Activated CD8-positive, alpha-beta memory T cell treated with anti-CD3 and anti-CD28 coated beads for 36 hours (primary cell): ENCODE results near the gene OVOL3. TPM values are rescaled to one million over a fixed set of nuclear protein-coding genes. Genes with fewer than 3 reads are reported as not detected.
"Not testable (repeated sequence)": the region's sequence is repeated elsewhere in the genome, so short reads cannot be mapped to it uniquely, and the experiment has no call there.

Experiments used
- CTCF ChIA-PET: fragments of 350-600 bp; sonication (Branson Sonifier 250); formaldehyde crosslinking; loops from one replicate; lab custom pipeline; 2021; ENCODE audit warnings: antibody characterized with exemption; lab: Charles Lee
- POLR2A ChIA-PET: fragments of 350-600 bp; sonication (Branson Sonifier 250); formaldehyde crosslinking; loops from one replicate; lab custom pipeline; 2021; ENCODE audit warnings: antibody characterized with exemption; lab: Charles Lee
- total RNA-seq, 2 experiments: library from RNA; stranded (reverse); gene quantifications; one replicate each; pipeline ENCODE4 v1.2.3, GENCODE V29; 2021

Gene OVOL3
- total RNA-seq, 2 experiments from 2014 or later: not detected

GRCh38 chr19:36120092-36120983, 9.4 kb downstream of the OVOL3 start:
- ChIA-PET CTCF (interaction anchor here (0.9 kb wide), 1 partner anchor 8 kb away, joined by 4 read pairs; no protein-coding TSS in a partner anchor), POLR2A (no interaction called here)

GRCh38 chr19:36120984-36121358, 10.0 kb downstream of the OVOL3 start:
- ChIA-PET CTCF (no interaction called here), POLR2A (no interaction called here)

GRCh38 chr19:36121486-36122124, 10.7 kb downstream of the OVOL3 start:
- ChIA-PET CTCF (no interaction called here), POLR2A (no interaction called here)

GRCh38 chr19:36125557-36125956, 14.6 kb downstream of the OVOL3 start:
- ChIA-PET POLR2A (interaction anchor here (2.0 kb wide), 1 partner anchor 10 kb away, joined by 5 read pairs; the partner anchor contains the start of genes POLR2I and TBCB), CTCF (interaction anchor here (1.0 kb wide), 1 partner anchor 134 kb away, joined by 3 read pairs; no protein-coding TSS in a partner anchor)

- ChIA-PET POLR2A (interaction anchor here (0.7 to 2.0 kb wide), 4 partner anchors 12 to 259 kb away, joined by 3 to 15 read pairs (median 6); partner anchors contain the start of genes CAPNS1, POLR2I and TBCB), CTCF (interaction anchor here (0.8 to 2.6 kb wide), 19 partner anchors 9 to 585 kb away, joined by 3 to 27 read pairs (median 4); partner anchors contain the start of genes CAPNS1, POLR2I, TBCB and ZNF146)
These were observed 17.4 kb downstream of the OVOL3 start for GRCh38 chr19:36128392-36128736.

GRCh38 chr19:36131221-36131620, 20.3 kb downstream of the OVOL3 start:
- POLR2A ChIA-PET: interaction anchor here (0.5 kb wide), 1 partner anchor 13 kb away, joined by 3 read pairs; no protein-coding TSS in a partner anchor

GRCh38 chr19:36134867-36135266, 23.9 kb downstream of the OVOL3 start:
- CTCF ChIA-PET: interaction anchor here (4.2 kb wide), 1 partner anchor 7 kb away, joined by 18 read pairs; no protein-coding TSS in a partner anchor
- POLR2A ChIA-PET: not testable (repeated sequence)

More at GRCh38 chr19:36131221-36131620, 20.3 kb downstream of the OVOL3 start:
- CTCF ChIA-PET: interaction anchor here (1.0 kb wide), 1 partner anchor 70 kb away, joined by 3 read pairs; no protein-coding TSS in a partner anchor

GRCh38 chr19:36136964-36137686, 26.2 kb downstream of the OVOL3 start:
- CTCF ChIA-PET: interaction anchor here (4.2 kb wide), 1 partner anchor 9 kb away, joined by 18 read pairs; no protein-coding TSS in a partner anchor
- POLR2A ChIA-PET: no interaction called here

- POLR2A ChIA-PET: interaction anchor here (1.0 to 1.5 kb wide), 2 partner anchors 11 to 24 kb away, joined by 3 to 8 read pairs; partner anchors contain the start of genes POLR2I and TBCB
- CTCF ChIA-PET: interaction anchor here (0.8 to 4.2 kb wide), 3 partner anchors 11 to 52 kb away, joined by 3 to 18 read pairs (median 10); no protein-coding TSS in a partner anchor
These were observed 28.2 kb downstream of the OVOL3 start for GRCh38 chr19:36139120-36139472.

- CTCF ChIA-PET: interaction anchor here (0.8 to 1.5 kb wide), 3 partner anchors 11 to 51 kb away, joined by 3 to 10 read pairs (median 4); no protein-coding TSS in a partner anchor
- POLR2A ChIA-PET: interaction anchor here (1.0 to 1.5 kb wide), 2 partner anchors 11 to 25 kb away, joined by 3 to 8 read pairs; partner anchors contain the start of genes POLR2I and TBCB
These were observed 28.7 kb downstream of the OVOL3 start, which contains the start of gene CAPNS1 for GRCh38 chr19:36139473-36140303. Gene CAPNS1 (plus strand): TSS chr19:36140066. CDS start chr19:36141012, 946 bp downstream.

GRCh38 chr19:36140304-36141038, 29.5 kb downstream of the OVOL3 start:
- ChIA-PET POLR2A (interaction anchor here (0.6 to 1.5 kb wide), 4 partner anchors 12 to 75 kb away, joined by 3 to 11 read pairs (median 6); partner anchors contain the start of genes POLR2I and TBCB), CTCF (interaction anchor here (1.5 kb wide), 2 partner anchors 11 to 13 kb away, joined by 4 to 10 read pairs; no protein-coding TSS in a partner anchor)

GRCh38 chr19:36141039-36141927, 30.3 kb downstream of the OVOL3 start:
- CTCF ChIA-PET: interaction anchor here (1.5 kb wide), 1 partner anchor 12 kb away, joined by 4 read pairs; no protein-coding TSS in a partner anchor
- POLR2A ChIA-PET: interaction anchor here (0.7 kb wide), 1 partner anchor 74 kb away, joined by 3 read pairs; no protein-coding TSS in a partner anchor

- ChIA-PET CTCF (interaction anchor here (0.6 to 2.9 kb wide), 2 partner anchors 14 to 1113 kb away, joined by 3 to 11 read pairs; no protein-coding TSS in a partner anchor), POLR2A (no interaction called here)
These were observed 31.1 kb downstream of the OVOL3 start for GRCh38 chr19:36142046-36142445.

- POLR2A ChIA-PET: interaction anchor here (0.5 kb wide), 1 partner anchor 61 kb away, joined by 3 read pairs; no protein-coding TSS in a partner anchor
- CTCF ChIA-PET: interaction anchor here (0.6 to 2.9 kb wide), 2 partner anchors 15 to 1114 kb away, joined by 3 to 11 read pairs; no protein-coding TSS in a partner anchor
These were observed 31.6 kb downstream of the OVOL3 start for GRCh38 chr19:36142496-36142895.

GRCh38 chr19:36144624-36145023, 33.7 kb downstream of the OVOL3 start:
- ChIA-PET POLR2A (interaction anchor here (0.6 kb wide), 1 partner anchor 13 kb away, joined by 3 read pairs; no protein-coding TSS in a partner anchor), CTCF (interaction anchor here (2.9 kb wide), 1 partner anchor 17 kb away, joined by 11 read pairs; no protein-coding TSS in a partner anchor)
